Activated CD8-positive, alpha-beta memory T cell treated with anti-CD3 and anti-CD28 coated beads, Interleukin-2, amount 50 U/mL, for 24 hours (primary cell): ENCODE results near the gene CASS4.
A peak's percentile ranks its signal among the peaks of the same experiment; 100 is the strongest.

Source experiments
- DNase-seq: peaks from one replicate; pipeline ENCODE4 v3.0.0-alpha.2; 2020; ENCODE audit errors: extremely low read depth

CASS4 gene

GRCh38 chr20:56422824-56423189 lies 10.7 kb downstream of the CASS4 start:
- no peak for DNase-seq

- DNase-seq = no peak
These were observed 11.2 kb downstream of the CASS4 start for GRCh38 chr20:56423211-56423610.

- no peak for DNase-seq
These were observed 11.8 kb downstream of the CASS4 start for GRCh38 chr20:56423886-56424285.

- DNase-seq = no peak
These were observed 12.9 kb downstream of the CASS4 start for GRCh38 chr20:56424931-56425330.

GRCh38 chr20:56426026-56426425 lies 14.0 kb downstream of the CASS4 start:
- no peak for DNase-seq

GRCh38 chr20:56426926-56427325 lies 14.9 kb downstream of the CASS4 start:
- no peak for DNase-seq

- DNase-seq = no peak
These were observed 15.7 kb downstream of the CASS4 start for GRCh38 chr20:56427797-56428196.

GRCh38 chr20:56428410-56428809 lies 16.4 kb downstream of the CASS4 start:
- no peak for DNase-seq

GRCh38 chr20:56428881-56429280 lies 16.8 kb downstream of the CASS4 start:
- no peak for DNase-seq

- DNase-seq = no peak
These were observed 17.4 kb downstream of the CASS4 start for GRCh38 chr20:56429502-56429901.

- no peak for DNase-seq
These were observed 17.9 kb downstream of the CASS4 start for GRCh38 chr20:56429941-56430340.

GRCh38 chr20:56430461-56430860 lies 18.4 kb downstream of the CASS4 start:
- DNase-seq = no peak

GRCh38 chr20:56430957-56431356 lies 18.9 kb downstream of the CASS4 start:
- DNase-seq = no peak

- no peak for DNase-seq
These were observed 19.4 kb downstream of the CASS4 start for GRCh38 chr20:56431471-56431870.

- no peak for DNase-seq
These were observed 21.3 kb downstream of the CASS4 start for GRCh38 chr20:56433221-56433879.

- DNase-seq = no peak
These were observed 21.8 kb downstream of the CASS4 start for GRCh38 chr20:56433880-56434255.

- DNase-seq = no peak
These were observed 25.3 kb downstream of the CASS4 start for GRCh38 chr20:56437196-56437960.

GRCh38 chr20:56438284-56438683 lies 26.2 kb downstream of the CASS4 start:
- no peak for DNase-seq

GRCh38 chr20:56439771-56440291 lies 27.8 kb downstream of the CASS4 start:
- DNase-seq = no peak

GRCh38 chr20:56440346-56441007 lies 28.4 kb downstream of the CASS4 start:
- peak; percentile 51 for DNase-seq

- no peak for DNase-seq
These were observed 30.6 kb downstream of the CASS4 start for GRCh38 chr20:56442389-56443365.
